ENCODE measurements around the gene PROZ.
"Not testable (repeated sequence)": the region's sequence is repeated elsewhere in the genome, so short reads cannot be mapped to it uniquely, and the experiment has no call there.

PROZ gene

DNA sequence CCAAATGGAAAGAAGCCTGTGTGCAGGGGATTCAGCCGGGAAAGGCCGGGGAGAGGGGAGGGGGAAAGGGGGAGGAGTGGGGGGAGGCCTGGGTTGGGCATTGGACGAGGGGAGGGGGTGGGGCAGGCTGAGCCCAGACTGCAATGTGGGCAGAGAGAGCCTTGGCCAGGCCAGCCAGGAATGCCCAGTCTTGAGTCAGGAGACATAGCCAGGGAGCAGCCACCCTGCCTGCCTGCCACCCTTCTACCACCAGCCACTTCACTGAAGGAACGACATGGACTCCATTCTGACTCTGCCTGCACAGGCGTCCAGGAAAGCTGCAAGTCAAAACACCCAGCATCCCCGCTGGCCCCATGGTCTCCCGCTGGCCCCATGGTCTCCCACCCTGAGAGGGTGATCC, 498 bp downstream of the PROZ start:
- no peak for DNase-seq

DNA sequence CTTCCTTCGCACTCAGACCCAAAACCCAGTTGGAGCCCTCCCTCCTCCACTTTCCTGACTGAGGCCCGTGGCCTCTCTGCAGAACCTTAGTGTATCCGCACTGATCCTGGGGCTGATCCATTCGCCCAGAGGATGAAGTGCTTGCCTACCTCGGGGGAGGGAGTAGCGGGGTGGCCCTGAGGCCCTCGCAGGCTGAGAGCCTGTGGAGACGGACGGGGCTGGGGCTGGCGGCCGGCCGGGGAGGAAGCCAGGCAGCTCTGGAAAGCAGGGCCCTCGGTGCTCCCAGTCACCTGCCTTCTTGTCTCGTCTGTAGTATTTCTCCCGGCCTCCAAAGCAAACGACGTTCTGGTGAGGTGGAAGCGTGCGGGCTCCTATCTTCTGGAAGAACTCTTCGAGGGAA, 1.3 kb downstream of the PROZ start:
- DNase-seq: no peak

DNA sequence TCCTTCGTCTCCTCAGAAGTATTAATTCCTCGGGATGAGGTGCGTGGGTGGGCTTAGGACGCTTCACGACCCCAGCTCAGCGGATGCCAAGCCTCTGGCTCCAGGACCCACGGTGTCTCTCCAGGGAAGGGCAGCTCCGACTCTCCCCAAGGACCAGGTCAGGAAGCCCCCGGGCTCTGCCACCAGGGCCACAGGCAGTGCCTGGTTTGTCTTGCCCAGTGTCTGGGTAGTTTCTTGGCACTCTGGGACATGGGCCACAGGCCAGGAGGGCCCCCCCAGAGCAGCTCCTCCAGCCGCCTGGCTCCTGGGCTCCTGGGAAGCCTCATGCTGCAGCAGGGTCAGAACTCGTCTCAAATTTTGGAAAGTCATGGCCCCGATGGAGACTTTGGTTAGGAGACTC, 2.5 kb downstream of the PROZ start:
- DNase-seq: no peak

DNA sequence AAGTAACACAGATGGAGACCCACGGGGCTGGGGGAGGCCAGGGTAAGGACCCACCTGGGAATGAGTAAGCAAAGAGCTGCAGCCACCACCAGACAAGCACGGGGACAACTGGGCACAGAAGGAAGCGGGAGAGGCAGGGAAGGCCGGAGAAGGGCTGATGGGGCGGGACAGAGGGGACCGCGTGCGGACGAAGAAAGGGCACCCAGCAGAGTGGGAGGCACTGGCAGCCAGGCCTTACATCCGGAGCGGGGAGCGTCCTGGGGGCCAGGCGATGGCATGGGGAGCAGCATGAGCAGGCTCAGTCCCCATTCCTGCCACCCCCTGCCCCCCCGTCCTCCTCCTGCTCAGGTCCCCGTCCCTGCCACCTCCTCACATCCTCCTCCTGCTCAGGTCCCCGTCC, 3.0 kb downstream of the PROZ start:
- DNase-seq: no peak

DNA sequence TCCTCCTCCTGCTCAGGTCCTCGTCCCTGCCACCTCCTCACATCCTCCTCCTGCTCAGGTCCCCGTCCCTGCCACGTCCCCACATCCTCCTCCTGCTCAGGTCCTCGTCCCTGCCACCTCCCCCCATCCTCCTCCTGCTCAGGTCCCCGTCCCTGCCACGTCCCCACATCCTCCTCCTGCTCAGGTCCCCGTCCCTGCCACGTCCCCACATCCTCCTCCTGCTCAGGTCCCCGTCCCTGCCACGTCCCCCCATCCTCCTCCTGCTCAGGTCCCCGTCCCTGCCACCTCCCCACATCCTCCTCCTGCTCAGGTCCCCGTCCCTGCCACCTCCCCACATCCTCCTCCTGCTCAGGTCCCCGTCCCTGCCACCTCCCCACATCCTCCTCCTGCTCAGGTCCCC, 3.5 kb downstream of the PROZ start:
- DNase-seq: not testable (repeated sequence)

DNA sequence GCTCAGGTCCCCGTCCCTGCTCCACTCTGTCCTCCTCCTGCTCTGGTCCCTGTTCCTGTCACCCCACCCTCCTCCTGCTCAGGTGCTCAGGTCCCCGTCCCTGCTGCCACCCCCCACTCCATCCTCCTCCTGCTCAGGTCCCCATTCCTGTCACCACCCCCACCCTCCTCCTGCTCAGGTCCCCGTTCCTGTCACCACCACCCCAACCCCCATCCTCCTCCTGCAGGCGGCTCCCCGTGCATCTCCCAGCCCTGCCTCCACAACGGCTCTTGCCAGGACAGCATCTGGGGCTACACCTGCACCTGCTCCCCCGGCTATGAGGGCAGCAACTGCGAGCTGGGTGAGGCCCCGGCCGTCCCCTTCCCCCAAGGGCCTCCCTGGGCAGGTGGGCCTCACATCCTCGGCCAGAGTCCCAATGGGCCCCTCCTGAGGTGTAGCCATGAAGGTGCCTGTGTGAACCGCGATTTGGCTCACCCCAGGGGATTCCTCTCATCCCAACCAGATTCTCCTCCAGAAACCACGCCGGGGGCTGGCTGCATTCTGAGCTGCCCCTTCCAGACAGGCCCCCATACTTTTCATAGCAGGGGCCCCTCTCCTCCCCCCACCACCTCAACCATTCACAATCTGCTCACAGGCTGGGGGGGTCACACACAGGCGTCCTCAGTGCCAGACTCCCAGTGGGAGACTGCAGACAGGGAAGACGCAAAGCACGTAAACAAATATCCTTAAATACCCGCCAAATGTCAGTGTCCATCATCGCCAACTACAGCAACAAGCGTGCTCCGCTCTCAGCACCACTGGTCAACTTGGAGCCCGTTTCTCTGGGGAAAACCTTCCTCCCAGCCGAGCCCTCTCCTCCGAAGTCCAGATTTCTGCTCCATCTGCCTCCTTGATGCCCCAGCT, 4.6 kb downstream of the PROZ start:
- DNase-seq: no peak

DNA sequence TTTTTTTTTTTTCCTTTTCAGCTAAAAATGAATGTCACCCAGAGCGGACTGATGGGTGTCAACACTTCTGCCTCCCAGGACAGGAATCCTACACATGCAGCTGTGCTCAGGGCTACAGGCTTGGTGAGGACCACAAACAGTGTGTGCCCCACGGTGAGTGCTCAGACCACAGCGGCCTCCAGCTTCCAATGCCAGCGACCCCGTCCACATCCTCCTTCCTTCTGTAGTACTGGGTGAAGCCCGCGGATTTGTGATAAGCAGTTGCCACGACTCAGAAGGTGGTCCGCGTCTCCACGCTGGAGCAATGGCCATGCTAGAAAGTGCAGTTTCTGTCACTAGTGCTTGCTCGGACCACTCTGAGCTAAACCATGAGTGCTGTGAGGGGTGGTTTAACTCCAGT, 6.0 kb downstream of the PROZ start:
- DNase-seq: no peak

DNA sequence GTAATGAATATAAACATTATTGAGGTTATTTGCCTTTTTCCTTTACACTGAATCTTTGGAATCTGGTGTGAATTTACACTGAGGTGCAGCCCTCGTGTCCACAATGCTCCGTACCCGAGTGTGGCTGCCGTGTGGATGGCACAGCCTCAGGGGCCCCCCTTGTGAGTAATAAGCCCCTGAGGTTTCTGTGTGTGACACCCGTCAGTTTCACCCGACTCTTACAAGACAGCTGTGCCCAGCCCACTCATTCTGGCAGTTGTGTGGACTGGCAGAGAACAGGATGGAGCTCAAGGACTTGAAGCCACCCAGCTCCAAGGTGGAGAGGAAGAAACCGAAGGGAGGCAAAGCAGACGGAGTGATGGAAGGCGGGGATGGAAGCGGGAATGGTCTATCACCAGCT, 7.8 kb downstream of the PROZ start:
- DNase-seq: no peak

DNA sequence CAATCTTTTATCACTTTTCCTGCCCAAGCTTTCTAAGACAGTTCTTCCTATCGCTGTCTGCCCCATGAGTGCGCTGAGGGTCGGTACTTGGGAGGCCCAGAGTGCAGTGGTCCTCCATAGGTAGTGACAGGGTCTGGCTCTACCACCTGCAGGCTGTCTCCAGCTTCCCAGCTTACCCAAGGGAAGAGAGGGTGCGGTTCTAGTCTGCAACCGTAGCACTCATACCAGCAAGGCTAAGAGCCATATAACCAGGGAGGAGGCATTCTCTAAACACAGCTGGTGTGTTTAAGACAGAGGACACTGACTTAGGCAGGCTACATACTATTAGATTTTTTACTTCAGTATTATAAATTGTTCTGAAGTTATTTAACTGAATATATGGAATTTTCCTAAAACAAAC, 8.2 kb downstream of the PROZ start:
- DNase-seq: no peak

DNA sequence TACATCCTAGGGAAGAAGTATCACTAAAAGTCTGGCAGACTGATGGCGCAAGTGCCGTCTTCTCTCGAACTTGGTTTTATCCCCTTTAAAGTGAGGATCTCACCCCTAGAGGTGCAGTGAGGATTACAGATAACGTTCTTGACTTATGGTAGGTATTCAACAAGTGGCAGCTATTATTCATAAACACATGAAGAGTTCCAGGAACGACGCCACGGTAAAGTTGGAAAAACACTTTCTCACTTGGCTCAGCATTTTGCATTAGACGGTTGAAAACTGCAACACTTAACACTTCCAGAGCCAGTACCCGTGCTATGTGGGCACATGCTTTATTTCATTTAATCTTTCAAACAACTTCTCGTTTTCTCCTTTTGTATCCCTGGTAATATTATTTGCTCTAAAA, 8.7 kb downstream of the PROZ start:
- no peak for DNase-seq

DNA sequence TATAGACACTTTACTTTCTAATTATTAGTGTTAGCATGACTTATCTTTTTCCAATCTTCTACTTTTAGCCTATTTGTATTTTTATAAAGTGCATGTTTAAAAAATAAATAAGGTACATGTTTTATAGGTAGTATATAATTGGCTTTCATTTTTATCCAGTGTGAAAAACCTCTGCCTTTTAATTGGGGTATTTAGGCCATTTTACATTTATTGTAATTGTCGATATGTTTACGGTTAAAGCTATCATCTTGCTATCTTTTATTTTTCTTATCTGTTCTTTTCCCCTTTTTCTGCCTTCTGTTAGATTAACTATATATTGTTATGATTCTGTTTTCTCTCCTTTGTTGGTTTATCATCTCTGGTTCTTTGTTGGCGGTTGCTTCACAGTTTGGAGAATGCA, 9.1 kb downstream of the PROZ start:
- DNase-seq: no peak

DNA sequence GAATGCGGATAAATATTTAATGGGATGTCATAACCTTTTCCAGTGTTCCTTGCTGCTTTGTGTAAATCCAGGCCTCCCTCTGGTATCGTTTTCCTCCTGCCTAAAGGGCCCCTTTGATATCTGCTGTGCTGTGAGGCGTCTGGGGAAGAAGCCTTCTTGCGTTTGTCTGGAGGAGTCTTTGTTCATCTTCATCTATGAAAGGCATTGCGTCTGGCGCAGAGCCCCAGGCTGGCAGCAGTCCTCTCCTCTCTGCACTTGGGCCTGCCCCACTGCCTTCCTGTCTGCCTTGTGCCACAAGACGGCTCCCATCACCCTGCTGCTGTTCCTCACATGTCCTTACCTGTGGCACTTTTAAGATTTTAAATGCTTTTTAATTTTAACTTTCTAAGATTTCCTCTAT, 9.8 kb downstream of the PROZ start:
- no peak for DNase-seq

DNA sequence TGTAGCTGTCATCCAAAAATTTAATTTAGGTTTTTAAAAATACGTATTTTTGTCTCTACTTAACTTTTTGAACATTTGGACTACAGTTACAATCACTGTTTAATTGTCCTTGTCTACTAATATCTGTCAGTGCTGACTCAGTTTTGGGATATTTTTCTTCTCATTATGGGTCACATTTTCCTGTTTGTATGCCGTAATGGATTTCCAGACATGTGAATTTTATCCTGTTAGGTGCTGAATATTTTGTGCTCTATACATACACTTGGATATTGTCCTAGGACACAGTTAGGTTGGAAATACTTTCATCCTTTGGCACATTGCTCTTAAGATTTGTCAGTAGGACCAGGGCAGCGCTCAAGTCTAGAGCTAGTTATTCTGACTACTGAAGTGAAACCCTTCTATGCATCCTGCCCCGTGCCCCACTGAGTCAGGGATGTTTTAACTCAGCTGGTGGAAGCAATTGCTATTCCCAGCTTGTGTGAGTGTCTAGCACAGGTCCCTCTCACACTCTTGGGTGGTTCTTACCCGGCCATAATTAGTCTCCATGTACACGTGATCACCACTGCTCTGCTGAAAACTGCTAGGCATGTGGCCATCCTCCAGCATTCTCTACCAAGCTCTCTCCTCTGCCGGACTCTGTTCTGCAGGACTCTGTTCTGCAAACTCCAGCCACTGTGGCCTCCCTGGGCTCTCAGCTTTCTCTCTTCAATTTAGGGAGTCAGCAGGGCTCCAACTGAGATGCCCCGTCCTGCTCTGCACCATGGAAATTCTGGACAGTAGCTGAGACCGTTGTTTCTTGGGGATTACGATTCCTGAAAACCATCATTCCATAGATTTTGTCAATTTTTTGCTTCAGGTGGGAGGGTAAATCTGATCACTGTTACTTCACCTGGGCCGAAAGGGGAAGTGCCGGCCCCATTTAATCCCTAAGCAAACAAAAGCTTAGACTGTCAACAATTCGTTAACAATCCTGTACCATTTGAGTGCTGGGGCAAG, 11.1 kb downstream of the PROZ start:
- no peak for DNase-seq

DNA sequence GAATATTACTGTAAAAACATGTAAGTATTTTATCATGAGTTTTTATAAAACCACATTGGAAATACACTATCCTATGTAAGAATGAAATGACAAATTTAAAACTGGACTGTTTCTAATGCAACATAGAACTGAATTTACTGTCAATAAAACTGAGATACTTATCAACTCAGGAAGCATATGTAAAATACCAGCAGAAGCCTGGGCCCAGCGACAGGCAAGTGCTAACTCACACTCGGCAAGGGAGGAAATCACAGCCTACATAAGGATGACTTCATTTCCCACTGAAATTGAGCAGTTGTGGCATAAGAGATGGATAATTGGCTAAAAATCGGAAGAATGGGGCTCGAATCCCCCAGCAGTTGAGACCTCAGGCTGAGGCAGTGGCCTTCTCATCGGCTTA, 12.1 kb downstream of the PROZ start:
- DNase-seq: no peak

DNA sequence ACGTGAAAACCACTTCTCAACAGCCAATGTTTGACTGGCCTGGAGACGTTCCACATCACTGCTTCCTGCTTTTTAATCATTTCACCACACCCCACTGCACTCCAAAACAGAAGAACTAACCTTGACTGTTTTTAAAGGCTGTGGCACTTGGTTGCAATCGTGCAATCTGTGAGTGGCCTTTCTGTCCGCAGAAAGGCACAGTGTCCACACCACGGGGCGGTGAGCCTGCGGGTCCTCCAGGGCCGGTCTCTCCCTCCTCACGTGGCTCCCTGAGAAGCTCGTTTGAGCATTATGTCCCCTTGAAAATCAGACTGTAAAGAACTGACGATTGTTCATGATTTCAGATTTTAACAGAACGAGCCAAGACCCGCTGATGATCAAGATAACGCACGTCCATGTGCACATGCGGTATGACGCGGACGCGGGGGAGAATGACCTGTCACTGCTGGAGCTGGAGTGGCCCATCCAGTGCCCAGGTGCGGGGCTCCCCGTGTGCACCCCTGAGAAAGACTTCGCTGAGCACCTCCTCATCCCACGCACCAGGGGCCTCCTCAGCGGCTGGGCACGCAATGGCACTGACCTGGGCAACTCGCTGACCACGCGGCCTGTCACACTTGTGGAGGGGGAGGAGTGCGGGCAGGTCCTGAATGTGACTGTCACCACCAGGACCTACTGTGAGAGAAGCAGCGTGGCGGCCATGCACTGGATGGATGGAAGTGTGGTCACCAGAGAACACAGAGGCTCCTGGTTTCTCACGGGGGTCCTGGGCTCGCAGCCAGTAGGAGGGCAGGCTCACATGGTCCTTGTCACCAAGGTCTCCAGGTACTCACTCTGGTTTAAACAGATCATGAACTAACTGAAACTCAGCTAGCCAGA, 13.0 kb downstream of the PROZ start:
- DNase-seq: no peak

DNA sequence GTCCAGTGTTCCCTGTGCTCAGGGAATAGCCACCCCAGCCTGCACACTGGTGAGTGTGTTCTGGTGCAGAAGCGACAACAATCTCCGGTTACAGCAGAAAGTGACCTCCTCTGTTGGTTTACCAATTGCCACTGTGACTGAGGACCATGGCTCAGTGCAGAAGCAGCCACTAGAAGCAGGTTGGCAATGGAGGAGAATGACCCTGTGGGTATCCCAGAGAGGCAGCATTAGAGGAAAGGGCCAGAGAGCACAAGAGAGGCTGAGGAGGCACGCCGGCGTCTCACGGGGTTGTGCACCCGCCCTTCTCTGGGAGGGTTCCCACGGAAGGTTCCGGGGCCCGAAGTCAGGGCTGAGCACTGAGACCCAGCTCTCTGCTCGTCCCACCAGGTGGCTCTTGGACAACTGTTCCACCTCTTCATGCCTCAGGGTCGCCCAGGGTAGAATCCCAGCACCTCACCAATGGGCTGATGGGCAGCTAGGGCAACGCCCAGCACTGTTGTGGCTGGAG, 14.0 kb downstream of the PROZ start:
- DNase-seq: no peak

DNA sequence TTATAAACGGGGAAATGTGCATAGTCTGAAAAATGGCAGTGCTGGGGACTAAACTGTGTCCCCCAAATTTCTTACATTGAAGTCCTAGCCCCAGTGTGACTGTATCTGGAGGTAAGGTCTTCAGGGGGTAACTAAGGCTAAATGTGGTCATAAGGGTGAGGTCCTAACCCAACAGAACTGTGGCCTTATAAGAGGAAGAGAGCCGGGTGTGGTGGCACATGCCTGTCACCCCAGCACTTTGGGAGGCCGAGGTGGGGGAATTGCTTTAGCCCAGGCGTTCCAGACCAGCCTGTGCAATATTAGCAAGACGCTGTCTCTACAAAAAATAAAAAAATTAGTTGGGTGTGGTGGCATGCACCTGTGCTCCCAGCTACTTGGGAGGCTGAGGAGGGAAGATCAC, 17.8 kb downstream of the PROZ start:
- DNase-seq: peak; percentile 57

DNA sequence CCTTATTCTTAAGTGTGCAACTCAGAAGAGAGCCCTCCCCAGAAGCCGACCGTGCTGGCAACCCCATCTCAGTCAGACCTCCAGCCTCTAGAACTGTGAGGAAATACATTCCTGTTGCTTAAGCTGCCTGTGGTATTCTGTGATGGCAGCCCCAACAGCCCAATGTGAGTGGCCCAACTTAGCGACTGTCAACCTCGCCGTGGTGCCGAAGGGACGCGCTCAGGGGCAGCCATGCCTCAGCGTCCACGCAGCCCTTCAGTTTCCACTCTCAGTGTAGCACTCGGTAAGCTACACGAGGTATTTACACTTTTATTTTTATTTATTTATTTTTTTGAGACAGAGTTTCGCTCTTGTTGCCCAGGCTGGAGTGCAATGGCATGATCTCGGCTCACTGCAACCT, 18.4 kb downstream of the PROZ start:
- no peak for DNase-seq

DNA sequence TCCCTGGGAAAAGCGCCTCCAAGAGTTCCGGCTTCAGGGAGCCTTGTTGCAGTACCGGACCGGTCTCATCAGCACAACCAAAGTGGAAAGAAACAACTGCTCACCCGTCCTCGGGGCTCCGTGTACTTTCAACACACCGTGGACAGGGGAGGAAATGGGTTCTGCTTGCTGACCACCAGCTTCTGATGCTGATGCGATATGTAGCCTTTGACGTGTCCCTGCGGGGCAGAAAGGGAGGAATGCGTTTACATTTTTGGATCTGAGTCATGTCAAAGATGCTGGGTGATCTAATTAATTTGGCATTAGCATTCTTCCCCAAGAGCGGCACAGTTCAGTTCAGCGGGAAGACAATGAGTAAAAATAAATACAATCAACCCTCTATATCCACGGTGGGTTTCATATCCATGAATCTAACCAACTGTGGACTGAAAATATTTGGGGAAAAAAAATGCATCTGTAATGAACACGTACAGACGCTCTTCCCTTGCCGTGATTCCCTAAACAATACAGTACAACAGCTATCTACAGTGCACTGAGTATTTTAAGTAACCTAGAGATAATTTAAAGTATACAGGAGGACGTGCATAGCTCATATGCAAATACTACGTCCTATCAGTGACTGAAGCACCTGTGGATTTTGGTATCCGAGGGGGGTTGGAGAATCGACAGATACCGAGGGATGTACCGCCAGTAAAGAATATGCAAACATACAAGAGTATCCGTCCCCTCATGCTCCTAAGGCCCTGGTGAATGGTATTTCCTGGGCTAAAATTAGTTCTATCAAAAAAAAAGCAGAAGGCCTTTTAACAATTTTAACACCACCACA, 19.8 kb downstream of the PROZ start:
- DNase-seq: no peak

DNA sequence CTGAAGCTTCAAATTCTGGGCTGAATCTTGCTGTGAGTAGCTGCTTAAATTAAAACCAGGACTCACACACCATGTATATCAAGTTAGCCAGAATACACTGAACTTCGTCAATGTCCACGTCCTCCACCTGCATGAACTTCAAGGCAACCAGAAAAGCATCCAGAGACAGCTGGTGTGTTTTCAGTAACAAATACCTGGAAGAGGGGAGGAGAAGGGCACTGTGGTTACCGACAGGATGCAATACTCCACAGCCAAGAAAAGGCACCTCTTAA, 20.4 kb downstream of the PROZ start:
- no peak for DNase-seq

DNA sequence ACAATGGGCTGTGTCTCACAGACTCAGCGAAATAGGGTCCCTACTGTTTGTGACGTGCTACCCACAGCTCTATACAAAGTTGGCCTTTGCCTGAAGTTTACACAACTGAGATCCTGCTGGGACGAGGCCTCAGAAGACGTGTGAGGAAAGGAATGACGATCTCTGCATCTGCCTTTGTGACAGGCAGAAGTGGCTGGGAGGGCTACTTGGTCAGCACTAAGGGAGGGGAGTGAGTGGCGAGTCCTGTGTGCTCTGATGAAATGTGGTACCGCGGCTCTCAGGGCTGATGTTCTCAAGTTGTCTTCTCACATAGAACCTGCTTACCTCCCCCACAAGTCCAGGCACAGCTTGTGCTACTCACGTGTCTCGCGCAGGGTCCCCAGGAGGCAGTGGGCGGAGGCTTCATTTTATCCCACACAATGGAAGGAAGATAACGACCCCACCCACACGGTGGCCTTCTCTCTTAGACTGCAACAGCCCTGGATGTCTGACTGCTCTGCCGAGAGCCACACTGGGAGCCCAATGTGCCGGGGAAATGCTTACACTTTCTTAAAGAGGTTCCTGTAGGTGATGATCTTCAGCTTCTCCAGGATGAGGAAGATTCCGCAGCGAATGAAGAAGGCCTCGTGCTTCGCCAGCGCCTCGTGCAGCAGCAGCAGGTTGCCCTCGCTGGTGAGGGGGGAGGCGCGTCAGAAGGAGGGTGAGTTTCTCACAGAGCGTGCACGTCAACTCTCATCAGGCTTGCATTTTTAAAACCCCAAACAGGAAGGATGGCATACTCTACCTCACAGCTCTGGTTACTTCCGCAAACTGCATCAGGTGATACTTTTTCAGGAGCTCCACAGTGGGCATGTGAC, 21.2 kb downstream of the PROZ start:
- DNase-seq: no peak

Measured in activated CD4-positive, alpha-beta T cell treated with anti-CD3 and anti-CD28 coated beads, Interleukin-2, amount 50 U/mL, for 1 hour (primary cell).